ENCODE measurements around the gene PSD.

The PSD gene

GRCh38 chr10:102389894-102390293 is 28.7 kb downstream of the PSD start:
- DNase-seq (ENCODE audit: low read depth in 2 of 2): no peak

GRCh38 chr10:102384606-102385429 is 33.8 kb downstream of the PSD start:
- no peak for DNase-seq (ENCODE audit: low read depth in 2 of 2)

- DNase-seq (ENCODE audit: low read depth in 2 of 2): no peak
These were observed 34.5 kb downstream of the PSD start for GRCh38 chr10:102384053-102384452.

GRCh38 chr10:102382871-102383270 is 35.7 kb downstream of the PSD start:
- no peak for DNase-seq (ENCODE audit: low read depth in 2 of 2)

- no peak for DNase-seq (ENCODE audit: low read depth in 2 of 2)
These were observed 36.6 kb downstream of the PSD start for GRCh38 chr10:102381983-102382382.

- DNase-seq (ENCODE audit: low read depth in 2 of 2): no peak
These were observed 39.2 kb downstream of the PSD start for GRCh38 chr10:102379383-102379782.

GRCh38 chr10:102376901-102377300 is 41.7 kb downstream of the PSD start:
- DNase-seq (ENCODE audit: low read depth in 2 of 2): no peak

- no peak for DNase-seq (ENCODE audit: low read depth in 2 of 2)
These were observed 42.7 kb downstream of the PSD start for GRCh38 chr10:102375867-102376266.

GRCh38 chr10:102375250-102375649 is 43.3 kb downstream of the PSD start:
- no peak for DNase-seq (ENCODE audit: low read depth in 2 of 2)

- DNase-seq (ENCODE audit: low read depth in 2 of 2): no peak
These were observed 47.3 kb downstream of the PSD start for GRCh38 chr10:102371295-102371694.

- no peak for DNase-seq (ENCODE audit: low read depth in 2 of 2)
These were observed 50.5 kb downstream of the PSD start for GRCh38 chr10:102368077-102368476.

- no peak for DNase-seq (ENCODE audit: low read depth in 2 of 2)
These were observed 51.1 kb downstream of the PSD start for GRCh38 chr10:102367441-102367840.

GRCh38 chr10:102358712-102359382 is 59.7 kb downstream of the PSD start:
- DNase-seq (ENCODE audit: low read depth in 2 of 2): no peak

- no peak for DNase-seq (ENCODE audit: low read depth in 2 of 2)
These were observed 64.1 kb downstream of the PSD start for GRCh38 chr10:102354451-102354850.
